ENCODE results near the gene CARMIL1.
"Not testable (repeated sequence)": the region's sequence is repeated elsewhere in the genome, so short reads cannot be mapped to it uniquely, and the experiment has no call there.

Gene CARMIL1

DNA sequence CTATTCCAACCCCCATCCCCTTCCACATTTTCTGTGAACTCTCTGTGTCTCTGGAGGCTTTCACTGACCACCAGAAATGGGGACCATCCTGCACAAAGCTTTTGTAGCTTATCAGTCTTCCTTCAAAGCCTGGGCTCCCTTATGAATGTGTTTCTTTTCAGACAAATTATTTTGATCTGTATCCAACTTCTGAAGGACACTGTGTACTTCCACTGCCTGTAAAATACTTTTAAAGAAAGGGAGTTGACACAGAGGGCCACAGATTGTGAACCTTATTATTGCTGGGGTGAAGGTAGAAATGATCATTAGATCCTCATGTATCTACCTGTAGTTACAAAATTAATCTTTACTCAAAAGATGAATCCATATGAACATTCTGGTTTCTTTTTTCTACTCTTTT, 135.6 kb downstream of the CARMIL1 start:
- DNase-seq = no peak

DNA sequence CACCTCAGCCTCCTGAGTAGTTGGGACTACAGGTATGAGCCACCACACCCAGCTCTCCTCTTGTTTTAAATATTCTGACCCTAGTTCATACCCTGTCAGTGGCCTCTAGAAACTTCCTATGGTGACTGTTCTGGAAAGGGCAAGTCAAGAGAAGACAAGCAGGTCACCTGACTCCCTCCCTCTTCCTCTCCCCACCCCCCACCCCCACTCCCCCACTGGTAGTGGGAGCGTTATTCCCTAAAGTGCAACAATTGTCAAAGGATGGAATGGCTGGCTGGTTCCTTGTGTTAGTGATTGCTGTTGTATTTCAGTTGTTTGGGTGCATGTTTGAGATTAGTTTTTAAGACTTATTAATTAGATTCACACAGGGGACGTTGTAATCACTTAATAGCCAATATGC, 136.1 kb downstream of the CARMIL1 start:
- no peak for DNase-seq

GRCh38 chr6:25415701-25416100, 136.5 kb downstream of the CARMIL1 start:
- no peak for DNase-seq

DNA sequence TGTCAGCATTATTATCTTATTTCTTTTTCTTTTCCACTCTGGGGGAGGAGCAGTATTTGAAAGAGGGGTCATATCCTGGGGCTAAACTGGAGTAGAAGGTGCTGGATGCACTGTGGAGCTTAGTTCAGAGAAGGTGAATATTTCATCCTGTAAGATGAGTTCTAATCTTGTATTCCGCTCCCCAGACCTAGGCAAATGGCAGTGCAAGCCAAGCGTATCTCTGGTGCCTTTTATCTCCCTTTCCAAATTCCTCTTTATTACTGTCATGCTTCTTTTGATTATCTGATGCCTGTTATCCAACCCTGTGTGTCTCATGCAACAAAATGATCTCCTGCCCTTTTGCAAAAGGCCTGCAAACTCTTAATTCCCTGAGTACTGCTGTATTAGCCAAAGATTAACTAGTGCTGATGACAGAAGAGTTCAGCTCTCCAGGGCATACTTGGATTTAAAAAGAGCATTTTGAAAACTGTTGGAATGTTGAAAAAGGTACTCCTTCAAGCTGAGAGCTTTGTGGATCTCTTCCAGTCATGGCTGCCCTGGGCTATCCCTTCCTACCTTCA, 138.0 kb downstream of the CARMIL1 start:
- DNase-seq = no peak

GRCh38 chr6:25418454-25419052, 139.4 kb downstream of the CARMIL1 start:
- DNase-seq = no peak

DNA sequence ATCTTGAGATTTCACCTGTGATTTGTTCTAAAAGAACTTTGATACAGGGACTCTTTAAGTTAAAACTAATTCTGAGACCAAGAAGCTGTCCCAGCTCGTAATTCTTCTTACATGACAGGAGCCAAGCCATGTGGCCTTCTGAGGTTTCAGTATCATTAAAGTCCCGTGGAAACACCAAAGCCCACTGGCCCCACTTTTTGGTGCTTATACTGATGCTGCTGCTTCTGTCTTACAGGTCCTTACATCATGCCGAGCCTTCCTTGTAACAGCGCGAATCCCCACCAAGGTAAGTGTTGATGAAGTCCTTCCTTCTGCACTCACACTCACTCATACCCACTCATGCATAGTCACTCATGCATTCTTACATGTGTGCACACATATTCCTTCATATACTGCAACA, 140.7 kb downstream of the CARMIL1 start:
- no peak for DNase-seq

DNA sequence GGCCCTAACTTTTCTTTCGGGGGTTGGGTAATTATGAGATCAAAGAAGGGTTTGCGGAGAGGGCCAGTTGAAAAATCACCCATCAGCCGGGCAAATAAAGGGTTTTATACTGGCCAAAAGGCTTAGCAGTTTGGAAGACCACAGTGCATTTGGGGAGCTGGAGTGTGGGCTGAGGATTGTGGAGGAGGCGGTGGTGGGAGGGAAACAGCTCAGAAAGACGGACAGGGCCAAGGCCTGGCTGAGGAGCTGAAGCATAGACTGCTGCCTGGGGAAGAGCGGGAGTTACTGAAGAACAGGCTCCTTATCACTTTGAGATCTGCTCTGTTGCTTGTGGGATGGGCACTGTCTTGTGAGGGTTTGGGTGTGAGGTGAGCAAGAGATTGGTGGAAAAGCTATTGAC, 144.2 kb downstream of the CARMIL1 start:
- no peak for DNase-seq

GRCh38 chr6:25424303-25424702, 145.1 kb downstream of the CARMIL1 start:
- no peak for DNase-seq

DNA sequence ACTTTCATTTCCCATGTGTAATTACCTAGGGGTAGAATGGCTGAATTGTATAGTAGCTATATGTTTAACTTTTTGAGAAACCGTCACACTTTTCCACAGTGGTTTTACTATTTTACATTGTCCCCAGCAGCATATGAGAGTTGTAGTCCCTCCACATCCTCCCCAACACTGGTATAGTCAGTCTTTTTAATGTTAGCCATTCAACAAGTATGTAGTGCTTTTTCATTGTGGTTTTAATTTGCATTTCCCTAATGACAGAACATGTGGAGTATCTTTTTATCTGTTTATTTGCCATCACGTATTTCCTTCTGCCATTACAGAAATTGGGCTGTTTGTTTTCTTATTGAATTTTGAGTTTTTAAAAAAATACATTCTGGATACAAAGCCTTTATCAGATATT, 148.4 kb downstream of the CARMIL1 start:
- no peak for DNase-seq

DNA sequence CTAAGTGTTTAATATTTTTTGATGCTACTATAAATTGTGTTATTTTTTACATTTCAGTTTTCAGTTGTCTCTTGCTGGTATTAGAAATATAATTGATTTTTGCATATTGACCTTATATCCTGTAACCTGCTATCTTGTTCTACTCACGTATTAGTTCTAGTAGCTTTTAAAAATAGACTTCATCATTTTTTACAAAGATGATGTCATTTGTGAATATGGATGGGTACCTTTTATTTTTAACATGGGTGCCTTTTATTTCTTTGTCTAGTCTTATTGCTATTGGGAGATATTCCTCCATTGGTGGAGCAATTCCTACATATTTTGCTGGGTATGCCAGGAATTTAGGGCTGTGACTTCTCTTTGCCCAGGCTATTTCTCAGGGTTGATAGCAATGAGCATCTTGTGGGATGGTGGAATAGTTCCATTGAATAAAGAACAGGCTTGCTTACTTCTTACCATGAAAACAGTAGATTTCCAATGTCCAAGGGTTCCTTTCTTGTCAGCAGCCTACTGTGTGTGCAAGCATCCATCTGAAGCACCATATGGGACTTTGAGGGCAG, 149.7 kb downstream of the CARMIL1 start:
- no peak for DNase-seq

- no peak for DNase-seq
These were observed 152.3 kb downstream of the CARMIL1 start for GRCh38 chr6:25431306-25431974.

GRCh38 chr6:25431975-25432307, 152.8 kb downstream of the CARMIL1 start:
- no peak for DNase-seq

GRCh38 chr6:25434921-25435320, 155.7 kb downstream of the CARMIL1 start:
- no peak for DNase-seq

GRCh38 chr6:25435416-25435985, 156.3 kb downstream of the CARMIL1 start:
- DNase-seq = no peak

GRCh38 chr6:25436760-25437159, 157.6 kb downstream of the CARMIL1 start:
- no peak for DNase-seq

DNA sequence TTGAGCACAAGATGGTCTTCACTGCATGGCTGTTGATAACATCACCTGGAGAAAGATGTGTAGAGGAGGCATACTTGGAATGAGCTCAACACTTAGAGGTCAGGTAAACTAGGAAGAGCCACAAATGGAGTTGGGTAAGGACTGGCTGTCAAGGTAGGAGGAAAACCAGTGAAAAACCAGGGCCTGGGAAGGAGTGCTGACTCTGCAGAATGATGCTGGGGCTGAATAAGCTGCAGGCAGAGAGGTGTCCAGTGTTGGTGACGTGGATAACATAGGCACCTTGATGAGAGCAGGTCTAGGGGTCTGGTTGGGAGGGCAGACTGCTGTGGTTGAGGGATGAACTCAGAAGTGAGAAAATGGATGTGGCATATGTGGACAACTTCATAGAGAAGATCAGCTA, 160.2 kb downstream of the CARMIL1 start:
- DNase-seq = no peak

DNA sequence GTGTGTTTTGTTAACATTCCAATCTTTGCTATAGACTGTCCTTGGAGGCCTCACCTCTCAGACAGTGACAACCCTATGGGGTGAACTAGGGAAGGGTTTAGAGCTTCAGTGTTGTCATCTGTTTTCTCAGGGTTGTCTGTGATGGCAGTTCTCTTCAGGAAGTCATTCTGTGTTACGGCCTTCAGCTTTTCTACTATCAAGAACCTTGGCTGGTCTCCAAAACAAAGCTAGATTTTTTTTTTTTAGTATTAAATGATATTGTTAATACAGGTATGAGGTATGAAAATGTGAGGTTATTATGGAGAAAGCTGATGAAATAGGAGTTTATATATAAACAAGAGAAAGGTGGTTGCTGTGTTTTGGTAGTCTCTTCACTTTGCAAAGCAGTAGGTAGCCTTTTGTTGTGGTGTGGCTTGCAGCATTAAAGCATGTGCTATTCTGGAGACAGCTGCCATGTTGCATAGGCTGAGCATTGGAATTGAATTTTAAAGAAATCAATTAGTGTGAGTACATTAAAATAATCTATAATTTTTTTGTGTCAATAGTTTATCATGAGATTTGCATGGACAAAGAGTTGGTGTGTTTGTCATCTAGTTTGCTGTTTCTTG, 162.6 kb downstream of the CARMIL1 start:
- DNase-seq = peak in 1 of 2 donors; percentile 12

DNA sequence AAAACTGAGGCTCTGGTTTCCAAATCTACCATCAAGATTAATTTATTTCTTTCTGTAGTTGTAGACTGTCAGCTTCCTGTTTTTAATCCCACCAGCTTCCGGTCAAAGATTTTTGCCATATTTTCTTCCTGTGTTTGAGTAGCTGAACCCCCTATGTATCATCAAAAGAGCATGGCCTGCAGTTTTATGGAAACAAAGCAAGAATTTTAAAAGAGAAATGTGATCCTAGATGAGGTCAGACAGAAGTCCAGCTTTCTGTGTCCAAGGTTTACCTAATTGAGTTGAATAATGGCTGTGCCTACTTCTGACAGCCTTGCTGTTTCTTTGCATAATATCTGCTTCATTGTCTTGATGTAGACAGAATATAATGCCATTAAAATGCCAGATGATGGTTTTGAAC, 163.7 kb downstream of the CARMIL1 start:
- no peak for DNase-seq

- DNase-seq = not testable (repeated sequence)
These were observed 165.3 kb downstream of the CARMIL1 start for GRCh38 chr6:25444521-25444920.

- DNase-seq = no peak
These were observed 167.8 kb downstream of the CARMIL1 start for GRCh38 chr6:25446830-25447569.

GRCh38 chr6:25447570-25447929, 168.4 kb downstream of the CARMIL1 start:
- DNase-seq = peak; percentile 8 to 52

DNA sequence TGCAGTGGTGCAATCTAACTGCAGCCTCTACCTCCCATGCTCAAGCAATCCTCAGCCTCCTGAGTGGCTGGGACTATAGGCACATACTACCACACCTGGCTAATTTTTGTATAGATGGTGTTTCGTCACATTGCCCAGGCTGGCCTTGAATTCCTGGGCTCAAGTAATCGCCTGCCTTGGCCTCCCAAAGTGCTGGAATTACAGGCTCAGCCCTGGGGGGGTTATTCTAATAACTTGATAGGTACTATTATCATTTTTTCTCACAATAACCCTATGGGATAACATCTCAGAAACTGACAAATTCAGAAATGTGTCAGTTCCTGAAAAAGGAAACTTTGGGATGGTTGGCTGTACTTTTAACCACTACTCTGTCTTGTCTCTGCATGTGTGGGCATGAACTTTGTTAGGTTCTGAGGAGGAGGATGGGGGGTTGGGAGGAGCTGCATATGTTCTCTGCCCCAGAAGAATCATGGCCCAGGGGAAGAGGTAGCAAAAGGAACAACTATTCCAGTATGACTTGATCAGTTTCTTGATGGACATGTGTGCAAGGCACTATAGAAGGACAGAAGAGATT, 169.9 kb downstream of the CARMIL1 start:
- DNase-seq = no peak

GRCh38 chr6:25449774-25450173, 170.6 kb downstream of the CARMIL1 start:
- DNase-seq = no peak

Measured in CD4-positive, alpha-beta T cell treated with Interferon alpha-2 for 1 hour (primary cell).